HG03442 (cell line): ENCODE measurements around the gene FRMPD4.

ENCODE experiments used
- ATAC-seq: cut with Tn5 transposase; IDR thresholded peaks from one replicate; pipeline ENCODE4 v1.9.1; 2021; ENCODE audit warnings: mild to moderate bottlenecking, moderate library complexity; ENCODE audit not compliant: unreplicated experiment

FRMPD4 gene

DNA sequence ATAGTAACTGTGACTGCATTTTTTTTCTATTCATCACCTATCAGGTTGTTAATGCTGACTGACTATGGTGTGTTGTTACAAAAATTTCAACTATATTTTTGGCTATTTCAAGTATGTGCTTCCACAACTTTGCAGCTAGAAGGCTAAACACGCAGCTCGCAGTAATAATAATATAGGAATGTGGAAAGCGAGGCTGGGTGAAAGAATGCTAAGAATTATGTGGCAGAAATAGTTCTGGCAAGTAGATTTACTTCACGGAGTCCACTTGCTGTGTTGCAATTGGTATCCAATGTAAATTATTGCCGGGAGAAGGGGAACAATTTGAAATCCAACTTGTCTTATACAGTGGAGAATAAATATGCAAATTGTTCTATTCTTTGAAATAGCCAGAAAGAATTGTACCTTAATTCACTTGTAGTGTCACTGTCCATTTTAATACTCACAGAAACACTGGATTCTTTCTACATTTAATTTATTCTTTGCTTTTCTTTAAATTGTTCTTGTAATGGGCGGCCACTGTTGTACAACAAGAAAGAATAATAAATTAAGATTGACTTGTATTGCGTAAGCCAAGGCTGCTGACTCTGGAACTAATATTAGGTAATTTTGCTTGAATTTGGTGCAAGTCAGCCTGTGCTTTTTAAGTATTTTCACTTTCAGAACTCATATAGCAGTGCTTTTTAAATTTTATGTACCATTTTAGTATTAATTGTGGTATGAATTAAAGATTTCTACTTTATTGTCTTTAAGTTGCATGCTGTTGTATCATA, 154.9 kb downstream of the FRMPD4 start:
- no peak for ATAC-seq

DNA sequence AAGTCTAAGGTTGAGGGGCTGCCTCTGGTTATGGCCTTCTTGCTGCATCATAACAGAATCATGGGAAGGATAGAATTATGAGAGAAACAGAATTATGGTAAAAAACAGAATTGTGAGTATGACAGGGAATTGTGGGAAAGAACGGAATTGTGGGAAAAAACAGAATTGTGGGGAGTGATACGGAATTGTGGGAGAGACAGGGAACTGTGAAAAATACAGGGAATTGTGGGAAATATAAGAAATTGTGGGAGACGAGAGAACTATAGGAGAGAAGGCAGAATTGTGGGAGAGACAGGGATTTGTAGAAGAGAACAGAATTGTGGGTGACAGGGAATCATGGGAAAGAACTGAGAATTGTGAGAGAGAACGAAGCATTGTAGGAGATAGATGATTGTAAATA, 159.1 kb downstream of the FRMPD4 start:
- ATAC-seq: no peak

DNA sequence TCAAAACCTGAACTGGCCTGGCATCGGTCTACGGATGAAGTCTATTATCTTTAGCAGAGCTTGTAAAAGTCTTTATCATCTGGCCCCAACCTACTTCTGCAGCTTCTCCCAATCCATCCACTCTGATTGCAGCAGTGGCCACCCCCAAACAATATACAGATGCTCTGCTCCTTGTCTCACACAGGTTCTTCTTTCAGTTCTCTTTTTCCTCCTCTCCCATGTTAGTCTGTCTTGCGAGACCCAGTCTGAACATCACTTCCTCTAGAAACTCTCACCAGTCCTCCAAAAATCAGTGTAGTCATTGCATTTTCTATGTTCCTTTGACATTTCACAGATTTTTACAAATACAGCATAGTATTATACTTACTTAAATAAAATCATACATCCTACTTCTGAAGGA, 163.0 kb downstream of the FRMPD4 start:
- no peak for ATAC-seq

DNA sequence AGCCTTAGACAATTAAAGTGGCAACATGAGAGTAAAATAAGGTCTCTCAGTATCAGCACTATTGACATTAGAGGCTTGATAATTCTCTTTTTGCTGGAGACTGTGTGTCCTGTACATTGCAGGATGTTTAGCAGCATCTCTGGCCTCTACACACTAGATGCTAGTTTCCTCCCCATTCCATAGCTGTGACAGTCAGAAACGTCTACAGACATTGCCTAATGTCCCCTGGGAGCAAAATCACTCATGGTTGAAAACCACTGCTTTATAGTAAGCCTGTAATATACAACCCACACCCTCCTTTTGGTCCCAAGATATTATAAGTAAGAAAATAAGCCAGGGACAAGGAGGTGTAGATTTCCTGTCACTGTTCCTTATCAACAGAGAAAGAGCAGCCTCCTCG, 166.0 kb downstream of the FRMPD4 start:
- ATAC-seq: no peak

DNA sequence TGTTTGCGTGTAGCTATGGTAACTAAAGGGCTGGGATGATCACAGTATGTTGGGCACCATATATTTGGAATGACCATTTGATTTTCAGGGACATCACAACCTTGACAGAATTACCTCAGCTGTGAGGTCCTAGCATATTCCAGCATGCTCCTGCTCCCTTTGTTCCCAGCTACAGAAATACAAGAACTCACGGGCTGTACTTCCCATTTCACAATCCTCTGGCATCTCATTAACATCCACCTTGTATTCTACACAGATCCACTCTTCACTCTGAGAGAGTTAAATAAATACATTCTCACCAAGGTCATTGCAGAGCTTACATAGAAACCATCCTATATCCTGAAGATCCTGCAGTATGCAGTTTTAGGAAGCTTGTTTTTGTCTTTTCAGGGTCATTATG, 169.7 kb downstream of the FRMPD4 start:
- ATAC-seq: no peak

DNA sequence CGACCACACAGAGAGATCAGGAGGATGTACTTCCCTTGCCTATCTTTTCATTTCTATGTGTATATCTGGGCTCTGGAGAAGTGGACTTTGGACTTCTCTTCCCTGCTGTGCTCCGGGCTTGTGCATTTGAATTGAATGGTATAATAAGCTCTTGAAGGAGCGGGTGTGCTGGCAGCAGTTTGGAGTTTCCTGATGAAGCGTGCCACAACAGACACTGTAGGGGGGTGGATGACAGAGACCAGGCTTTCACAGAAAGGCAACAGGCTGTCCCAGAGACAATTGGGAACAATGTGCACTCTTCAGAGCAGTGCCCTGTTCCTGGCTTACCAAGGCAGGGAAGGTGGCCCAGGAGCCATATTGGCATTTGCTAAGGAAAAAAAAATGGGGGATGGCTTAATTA, 170.1 kb downstream of the FRMPD4 start:
- no peak for ATAC-seq

DNA sequence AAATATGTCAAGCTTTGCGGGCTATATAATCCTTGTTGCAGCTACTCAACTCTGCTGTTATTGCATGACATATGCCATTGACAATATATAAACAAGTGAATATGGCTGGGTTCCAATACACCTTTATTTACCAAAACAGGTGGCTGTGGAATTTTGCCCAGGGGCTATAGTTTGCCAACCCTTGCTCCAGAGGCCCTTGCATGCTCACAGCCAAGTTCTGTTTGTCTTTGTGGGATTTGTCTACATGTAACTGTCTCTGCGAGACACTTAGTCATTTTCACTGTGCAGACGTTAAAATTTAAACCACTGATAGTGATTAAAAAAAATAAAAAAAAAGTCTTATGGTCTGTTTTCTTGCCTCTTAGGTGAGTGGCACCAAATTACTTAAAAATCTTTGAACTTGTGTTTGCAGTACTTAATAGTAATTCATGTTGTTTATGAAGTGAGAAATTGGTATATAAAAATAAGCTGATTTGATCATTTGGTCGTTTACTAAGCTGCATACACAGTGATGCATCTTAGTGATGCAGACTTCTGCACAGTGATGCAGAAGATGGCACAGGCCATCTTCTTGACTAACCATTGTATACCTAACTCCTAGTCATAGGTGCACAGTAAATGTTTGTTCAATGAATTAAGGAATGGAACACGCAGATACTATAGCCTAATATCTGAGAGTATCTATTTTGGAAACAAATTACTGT, 170.9 kb downstream of the FRMPD4 start:
- ATAC-seq: no peak

DNA sequence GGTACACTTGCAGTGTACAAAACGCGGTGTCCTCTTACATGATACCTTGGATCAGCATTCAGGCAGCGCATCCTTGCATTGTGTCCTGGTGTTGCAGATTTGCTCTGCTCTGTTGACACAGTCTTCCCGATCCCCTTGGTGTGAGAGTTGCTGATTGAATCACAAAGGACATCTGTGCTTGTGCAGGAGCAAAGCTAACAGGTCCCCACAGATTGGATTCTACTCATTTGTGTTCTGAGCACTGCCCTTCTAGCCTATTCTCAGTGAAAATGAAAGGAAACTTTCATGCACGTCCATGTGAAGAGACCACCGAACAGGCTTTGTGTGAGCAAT, 171.4 kb downstream of the FRMPD4 start:
- no peak for ATAC-seq

DNA sequence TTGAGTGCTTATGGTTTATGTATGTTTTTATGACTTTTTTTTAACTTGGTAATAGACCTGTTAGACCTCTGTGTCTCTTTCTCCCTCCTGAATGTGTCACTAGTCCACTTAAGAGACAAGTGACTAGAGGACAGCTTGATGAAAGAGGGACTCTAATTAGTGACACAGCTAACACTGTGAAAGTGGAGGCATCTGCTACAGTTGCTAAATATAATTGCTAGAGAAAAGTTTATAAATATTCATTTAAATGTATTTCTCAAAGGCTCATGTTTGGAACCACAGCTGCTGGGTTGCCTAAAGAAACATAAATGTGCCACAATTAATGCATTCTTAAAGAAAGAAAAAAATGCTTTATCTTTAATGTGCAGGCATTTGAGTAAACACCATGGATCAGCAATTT, 176.4 kb downstream of the FRMPD4 start:
- ATAC-seq: no peak

DNA sequence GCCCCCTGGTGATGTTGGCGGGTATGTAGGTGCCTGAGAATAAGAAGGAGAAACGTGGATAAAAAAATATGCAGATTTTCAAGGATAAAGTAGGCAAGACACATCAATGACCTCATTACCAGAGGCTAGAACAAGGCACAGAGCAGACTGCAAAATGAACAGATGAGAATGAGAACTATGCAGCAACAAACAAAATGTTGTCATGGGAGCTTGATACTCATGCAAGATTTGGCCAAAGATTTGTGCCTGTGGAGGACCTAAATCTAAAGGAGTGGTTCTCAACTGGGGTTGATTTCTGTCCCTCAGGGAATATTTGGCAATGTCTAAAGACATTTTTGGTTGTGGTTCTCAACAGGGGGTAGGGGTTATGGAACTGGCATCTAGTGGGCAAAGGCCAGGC, 177.3 kb downstream of the FRMPD4 start:
- ATAC-seq: no peak

DNA sequence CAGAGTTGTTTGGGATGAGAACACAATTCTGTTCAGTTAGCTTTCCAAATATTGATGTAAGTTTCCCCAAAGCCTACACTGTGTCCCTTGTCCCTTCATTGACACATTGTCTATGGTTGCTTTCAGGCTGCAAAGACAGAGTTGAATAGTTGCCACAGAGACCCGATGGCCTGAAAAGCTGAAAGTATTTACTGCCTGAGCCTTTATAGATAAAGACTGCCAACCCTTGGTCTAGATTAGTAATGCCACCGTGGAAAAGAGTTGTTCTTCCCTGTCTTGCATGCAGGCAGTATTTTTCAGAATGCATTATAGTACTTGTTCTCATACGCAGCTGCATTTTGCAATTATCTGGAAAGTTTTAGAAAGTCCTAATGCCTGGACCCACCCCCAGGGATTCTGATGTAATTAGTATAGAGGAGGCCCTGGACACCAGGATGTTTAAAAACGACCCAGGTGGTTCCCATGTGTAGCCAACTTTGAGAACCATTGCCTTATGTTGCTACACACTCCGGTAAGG, 180.8 kb downstream of the FRMPD4 start:
- ATAC-seq: no peak

DNA sequence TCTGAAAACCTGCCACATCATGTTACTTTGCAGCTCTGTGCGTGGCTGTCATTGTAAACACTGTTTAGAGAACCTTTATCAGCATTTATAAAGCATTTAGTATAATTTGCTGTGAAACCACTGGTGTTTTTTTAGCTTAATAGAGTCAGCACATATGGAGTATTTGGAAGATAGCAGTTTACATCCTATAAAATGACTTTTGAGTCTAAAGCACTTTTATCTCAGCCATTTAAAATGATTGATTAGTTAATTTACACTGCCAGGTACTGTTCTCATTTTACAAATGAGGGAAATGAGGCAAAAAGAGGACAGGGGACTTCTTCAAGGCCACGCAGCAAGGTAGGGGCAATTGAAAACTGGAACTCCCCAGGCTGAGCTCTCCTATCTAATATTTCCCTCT, 181.7 kb downstream of the FRMPD4 start:
- no peak for ATAC-seq

DNA sequence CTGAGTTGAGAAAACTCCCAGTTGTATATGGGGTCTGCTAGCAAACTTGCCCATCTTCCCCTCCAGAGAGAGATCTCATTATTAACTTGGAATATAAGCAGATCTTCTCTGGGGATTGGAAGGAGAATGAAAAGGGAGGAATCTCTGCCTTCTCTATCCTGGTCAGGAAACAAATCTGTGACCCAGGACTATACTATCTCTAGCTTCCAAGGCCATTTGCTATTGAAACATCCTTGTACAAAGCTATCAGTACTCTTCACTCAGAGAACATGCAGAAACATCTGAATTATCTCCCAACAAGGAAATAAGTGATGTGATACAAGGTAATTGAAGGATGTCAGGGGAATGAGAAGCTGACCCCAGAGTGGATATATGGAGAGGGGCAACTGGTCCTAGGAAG, 183.8 kb downstream of the FRMPD4 start:
- no peak for ATAC-seq

DNA sequence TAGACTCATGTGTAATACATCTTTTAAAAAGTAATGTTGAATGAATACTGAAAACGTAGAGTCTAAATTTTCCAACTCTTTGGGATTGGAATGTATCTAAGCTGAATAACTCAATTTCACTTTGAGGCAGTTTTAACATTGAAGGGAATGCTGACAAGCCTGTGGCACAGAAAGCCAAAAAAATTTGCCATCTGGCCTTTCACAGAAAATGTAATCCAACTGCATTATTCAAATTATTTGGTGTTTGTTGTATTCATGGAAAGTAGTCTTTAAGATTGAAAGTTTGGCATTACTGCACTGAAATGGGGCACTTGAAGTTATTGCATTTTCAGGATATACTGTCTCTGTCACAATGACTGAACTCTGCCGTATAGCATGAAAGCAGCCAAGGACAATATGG, 186.9 kb downstream of the FRMPD4 start:
- no peak for ATAC-seq

DNA sequence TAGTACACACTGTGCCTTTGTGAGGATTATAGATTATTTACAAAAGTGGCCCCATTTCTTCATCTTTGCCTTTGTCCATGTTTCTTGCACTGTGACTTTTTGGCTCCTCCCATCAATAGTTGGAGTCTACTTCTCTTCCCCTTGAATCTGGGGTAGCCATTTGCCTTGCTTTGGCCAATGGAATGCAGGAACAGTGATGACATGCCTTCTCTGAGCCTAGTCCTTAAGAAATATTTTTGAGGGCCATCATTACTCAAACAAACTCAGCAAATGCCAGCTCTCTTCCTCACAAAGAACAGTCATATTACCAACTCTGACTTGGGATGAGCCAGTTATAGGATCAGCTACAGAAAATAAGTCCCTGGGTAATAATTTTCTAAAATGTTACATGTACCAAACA, 189.6 kb downstream of the FRMPD4 start:
- no peak for ATAC-seq

DNA sequence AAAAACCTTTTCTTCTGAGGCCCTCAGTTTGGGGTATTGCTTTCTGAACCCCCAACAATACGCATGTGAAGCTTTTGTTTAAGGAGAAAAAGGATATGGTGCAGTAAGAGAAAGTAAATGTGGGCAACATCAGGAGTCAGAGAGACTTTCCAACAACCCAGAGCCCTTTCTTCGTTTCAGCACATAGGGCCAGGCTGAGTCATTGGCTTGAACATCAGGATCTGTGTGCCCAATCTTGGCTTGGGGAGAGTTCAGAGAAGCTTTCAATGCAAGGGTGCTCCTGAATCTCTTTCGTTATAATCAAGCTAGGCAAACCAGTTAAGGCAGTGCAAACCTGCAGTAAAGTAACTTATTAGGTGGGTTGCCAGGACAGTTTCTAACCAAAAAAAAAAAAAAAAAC, 191.2 kb downstream of the FRMPD4 start:
- ATAC-seq: no peak

DNA sequence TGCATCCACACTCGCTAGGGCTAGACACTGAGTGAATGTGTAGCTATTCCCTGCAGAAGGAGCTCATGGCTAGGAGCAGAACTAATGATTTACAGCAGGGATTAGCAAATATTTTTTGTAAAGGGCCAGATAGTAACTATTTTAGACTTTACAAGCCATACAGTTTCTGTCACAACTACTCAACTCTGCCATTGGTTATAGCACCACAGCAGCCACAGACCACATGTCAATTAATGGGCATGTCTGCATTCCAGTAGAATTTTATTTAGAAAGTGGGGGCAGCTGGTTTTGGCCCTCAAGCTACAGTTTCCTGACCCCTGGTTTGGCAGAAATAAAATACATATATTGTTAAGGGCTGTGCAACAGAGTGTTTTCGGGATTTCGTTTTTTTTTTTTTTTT, 192.6 kb downstream of the FRMPD4 start:
- ATAC-seq: no peak

DNA sequence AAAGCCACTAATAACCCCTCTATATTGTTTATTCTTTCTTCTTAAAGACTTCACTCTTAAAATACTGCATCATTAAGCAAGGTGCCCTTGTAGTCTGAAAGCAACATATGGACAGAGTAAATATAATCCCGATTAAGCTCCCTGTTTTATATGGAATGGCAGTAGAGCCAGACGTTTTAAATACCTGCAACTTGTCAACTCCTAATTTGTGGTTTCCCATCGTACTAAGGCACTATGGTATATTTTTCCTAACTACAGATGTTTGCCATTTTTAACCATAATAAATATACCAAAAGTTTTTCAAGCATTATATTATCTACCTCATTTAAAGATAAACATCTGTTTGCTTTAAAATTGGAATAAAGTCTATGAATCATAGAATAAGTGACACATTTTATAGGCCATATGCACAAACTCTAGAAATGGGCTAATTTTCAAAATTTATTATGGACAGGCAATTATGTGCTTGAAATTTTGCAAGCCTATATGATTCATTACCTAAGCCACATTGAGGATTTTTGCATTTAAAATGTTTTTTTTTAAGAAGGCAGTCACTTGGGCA, 194.6 kb downstream of the FRMPD4 start:
- no peak for ATAC-seq

DNA sequence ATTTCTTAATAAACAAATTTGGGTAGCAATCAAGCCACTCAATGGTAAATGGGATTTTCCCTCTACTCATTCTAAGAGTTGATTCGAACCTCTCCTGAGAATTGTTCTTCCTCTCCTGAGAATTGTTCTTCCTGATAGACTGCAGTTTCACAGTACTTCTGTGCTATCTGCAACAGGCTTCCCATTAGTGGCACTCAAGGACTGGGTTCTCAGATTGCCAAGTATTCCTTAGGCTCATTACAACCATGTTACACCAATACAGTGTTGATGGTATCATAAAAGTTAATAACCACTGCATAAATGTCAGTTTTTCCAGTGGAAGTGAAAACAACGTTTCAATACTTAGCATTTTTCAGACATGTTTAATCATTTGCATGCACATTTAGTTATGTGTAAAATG, 201.6 kb downstream of the FRMPD4 start:
- no peak for ATAC-seq

DNA sequence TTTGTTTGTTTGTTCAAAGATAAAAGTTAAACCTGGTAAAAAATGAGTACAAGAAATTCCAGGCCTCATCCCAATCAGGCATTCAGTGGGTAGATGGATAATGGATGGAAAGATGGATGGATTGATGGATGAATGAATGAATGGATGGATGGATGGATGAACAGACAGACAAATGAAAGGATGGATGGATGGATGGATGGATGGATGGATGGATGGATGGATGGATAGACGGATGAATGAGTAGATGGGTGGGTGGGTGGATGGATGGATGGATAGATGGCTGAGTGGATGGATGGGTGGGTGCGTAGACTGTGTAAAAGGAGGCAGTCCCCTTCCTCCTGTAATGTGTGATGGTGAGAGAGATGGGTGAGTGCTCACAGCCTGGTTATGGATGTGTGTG, 206.7 kb downstream of the FRMPD4 start:
- ATAC-seq: no peak

DNA sequence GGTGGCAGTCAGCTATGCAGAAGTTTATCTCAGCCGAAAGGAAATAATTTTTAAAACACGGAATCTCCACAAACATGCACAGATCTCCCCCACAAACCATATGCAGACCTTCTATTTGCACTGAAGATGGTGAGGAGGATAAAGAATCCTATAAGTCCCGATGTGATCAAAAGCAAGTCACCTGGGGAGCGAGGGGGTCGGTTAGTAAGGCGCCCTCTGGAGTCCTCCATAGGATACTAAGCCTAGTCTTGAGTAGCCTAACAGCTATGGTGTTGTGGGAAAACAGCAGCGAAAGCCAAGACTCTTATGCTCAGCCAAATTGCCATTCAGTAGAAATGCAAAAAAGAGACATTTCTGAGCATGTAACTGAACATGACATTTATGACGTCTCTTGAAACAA, 210.9 kb downstream of the FRMPD4 start:
- ATAC-seq: no peak

DNA sequence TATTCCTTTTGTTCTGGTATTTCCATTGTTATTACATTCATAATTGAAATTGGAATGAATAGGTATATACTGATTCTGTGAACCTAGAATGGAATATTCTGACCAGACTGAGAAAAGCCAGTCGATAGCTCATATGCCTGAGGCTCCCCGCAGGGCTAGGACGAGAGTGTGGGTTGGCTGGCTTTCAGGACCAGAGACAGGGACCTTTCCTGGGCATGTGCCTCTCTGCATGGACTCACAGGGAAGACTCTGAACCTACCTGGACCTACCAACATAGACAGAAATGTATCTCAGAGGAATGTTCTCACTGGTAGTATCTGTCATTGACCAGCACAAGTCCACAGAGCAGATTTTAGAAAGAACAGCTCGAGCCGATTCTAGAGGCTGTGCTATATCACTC, 214.6 kb downstream of the FRMPD4 start:
- ATAC-seq: no peak
